GM12878 (cell line): ENCODE measurements around the gene PXMP2. TPM values are rescaled to one million over a fixed set of nuclear protein-coding genes. Genes with fewer than 3 reads are reported as not detected.
A peak's percentile ranks its signal among the peaks of the same experiment; 100 is the strongest.

Source experiments
- ATF7 ChIP-seq: fragments of 450-650 bp; IDR thresholded peaks from 2 replicates; pipeline ENCODE4 v1.6.1; 2016; ENCODE audit warnings: low read depth, mild to moderate bottlenecking
- BCLAF1 ChIP-seq: fragments of 450-650 bp; IDR thresholded peaks from 2 replicates; pipeline ENCODE4 v1.6.1; 2017; ENCODE audit warnings: antibody characterized with exemption, mild to moderate bottlenecking, moderate library complexity
- E2F4 ChIP-seq: IDR thresholded peaks from 2 replicates; pipeline ENCODE4 v1.6.1; 2012; ENCODE audit warnings: low read depth, low read length, improper control_type of control experiment
- E4F1 ChIP-seq: fragments of 450-650 bp; IDR thresholded peaks from 2 replicates; pipeline ENCODE4 v1.6.1; 2018; ENCODE audit warnings: borderline replicate concordance, mild to moderate bottlenecking; ENCODE audit not compliant: partially characterized antibody
- FOXM1 ChIP-seq: IDR thresholded peaks from 2 replicates; pipeline ENCODE4 v1.6.1; 2012; ENCODE audit warnings: low read depth, mild to moderate bottlenecking, inconsistent platforms, low read length, moderate library complexity
- HCFC1 ChIP-seq: fragments of 150-350 bp; IDR thresholded peaks from 2 replicates; pipeline ENCODE4 v1.6.1; 2014; ENCODE audit warnings: low read length
- MYB ChIP-seq: fragments of 150-350 bp; IDR thresholded peaks from 2 replicates; pipeline ENCODE4 v1.6.1; 2014; ENCODE audit warnings: mild to moderate bottlenecking, low read depth, low read length, borderline replicate concordance
- NFIC ChIP-seq: IDR thresholded peaks from 2 replicates; pipeline ENCODE4 v1.6.1; 2012; ENCODE audit warnings: low read depth, mild to moderate bottlenecking, inconsistent platforms, low read length, moderate library complexity
- PAX5 ChIP-seq: IDR thresholded peaks from 2 replicates; pipeline ENCODE4 v1.6.1; 2011; ENCODE audit warnings: low read depth, low read length, borderline replicate concordance
- RB1 ChIP-seq: fragments of 450-650 bp; formaldehyde crosslinking; IDR thresholded peaks from 2 replicates; pipeline ENCODE4 v1.6.1; 2017; ENCODE audit warnings: mild to moderate bottlenecking, borderline replicate concordance
- RELA ChIP-seq: fragments of 450-650 bp; IDR thresholded peaks from 2 replicates; pipeline ENCODE4 v1.8.0; 2014; ENCODE audit warnings: borderline replicate concordance; ENCODE audit not compliant: partially characterized antibody
- SIN3A ChIP-seq: IDR thresholded peaks from 2 replicates; pipeline ENCODE4 v1.6.1; 2012; ENCODE audit warnings: low read depth, low read length, improper control_type of control experiment
- SMAD1 ChIP-seq: fragments of 450-650 bp; IDR thresholded peaks from 2 replicates; pipeline ENCODE4 v1.6.1; 2018; ENCODE audit warnings: mild to moderate bottlenecking, low read depth; ENCODE audit not compliant: partially characterized antibody
- SP1 ChIP-seq: IDR thresholded peaks from one replicate; pipeline ENCODE4 v1.6.1; 2011; ENCODE audit warnings: low read depth, low read length
- WRNIP1 ChIP-seq: IDR thresholded peaks from 2 replicates; pipeline ENCODE4 v1.6.1; 2011; ENCODE audit warnings: low read depth, low read length, improper control_type of control experiment, borderline replicate concordance
- YBX1 ChIP-seq: fragments of 450-650 bp; IDR thresholded peaks from 2 replicates; pipeline ENCODE4 v1.6.1; 2016; ENCODE audit warnings: antibody characterized with exemption
- ZNF207 ChIP-seq: fragments of 450-650 bp; IDR thresholded peaks from 2 replicates; pipeline ENCODE4 v1.6.1; 2014; ENCODE audit warnings: antibody characterized with exemption, mild to moderate bottlenecking, borderline replicate concordance
- ZNF217 ChIP-seq: fragments of 450-650 bp; IDR thresholded peaks from 2 replicates; pipeline ENCODE4 v1.6.1; 2017; ENCODE audit warnings: antibody characterized with exemption, mild to moderate bottlenecking
- polyA plus RNA-seq, 11 experiments: library from polyadenylated mRNA; depleted of rRNA in 4 of 11; unstranded in 6 of 11; stranded (reverse) in 5 of 11; fragments of >200 nt; fragmentation: Nextera tagmentation in 4 of 11; fragmentation: Illumina TruSeq in 1 of 11; extraction: Ambion mirVana in 4 of 11; extraction: Trizol in 1 of 11; gene quantifications; 1 replicate in 1 of 11; 2 replicates in 10 of 11; pipeline versions ENCODE4 v1.2.1 to v1.2.3, GENCODE V29; 2011 to 2016; ENCODE audit warnings: inconsistent platforms in 2 of 11, missing spikeins in 2 of 11, low read depth in 1 of 11
- total RNA-seq, 4 experiments: library from RNA; depleted of rRNA in 3 of 4; stranded (reverse); fragments of >200 nt in 3 of 4; fragmentation: Illumina TruSeq in 1 of 4; extraction: Trizol in 1 of 4; gene quantifications; 2 replicates each; pipeline versions ENCODE4 v1.2.1 to v1.2.3, GENCODE V29; 2013 to 2021
- TF ChIP-seq, protein P1 (sequence below): IDR thresholded peaks from 2 replicates; pipeline ENCODE4 v1.6.1; 2011; ENCODE audit warnings: mild to moderate bottlenecking, low read depth, low read length, moderate library complexity; ENCODE audit not compliant: insufficient replicate concordance

PXMP2 gene
- total and polyA plus RNA-seq, 10 of the 15 experiments (the other 5 are each of a cell fraction or from before 2014, with no cell fraction given): 4.0 to 97.8 (median 42.0) TPM

DNA sequence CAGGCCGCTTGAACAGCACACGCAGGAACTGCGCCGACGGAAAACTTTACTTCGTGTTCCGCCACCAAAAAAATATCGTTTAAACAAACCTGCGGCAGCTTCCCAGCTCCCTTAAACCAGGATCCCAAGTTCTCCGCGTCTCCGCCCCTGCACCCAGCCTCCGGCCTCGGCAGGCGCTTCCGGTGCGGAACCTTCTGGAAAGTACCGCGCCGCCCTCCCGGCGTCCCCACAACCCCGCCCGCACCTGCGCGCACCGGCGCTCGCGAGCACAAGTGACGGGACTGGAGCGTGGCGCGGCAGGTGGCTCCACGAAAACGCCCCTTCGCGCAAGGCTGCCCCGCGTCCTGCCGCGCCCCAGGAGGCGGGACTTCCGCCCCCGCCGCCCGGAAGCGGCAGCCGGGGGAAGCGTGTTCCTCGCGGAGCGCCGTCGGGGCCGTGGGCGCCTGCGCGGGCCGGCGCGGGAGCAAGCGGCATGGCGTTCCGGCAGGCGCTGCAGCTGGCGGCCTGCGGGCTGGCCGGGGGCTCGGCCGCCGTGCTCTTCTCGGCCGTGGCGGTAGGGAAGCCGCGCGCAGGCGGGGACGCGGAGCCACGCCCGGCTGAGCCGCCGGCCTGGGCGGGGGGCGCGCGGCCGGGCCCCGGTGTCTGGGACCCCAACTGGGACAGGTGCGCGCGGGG, 23.2 kb downstream of the PXMP2 start, which contains the start of gene PGAM5 (continued):
- TF ChIP-seq E4F1 (no peak), SIN3A (peak; percentile 72; the same call in 1 of the 2 replicates), BCLAF1 (peak; percentile 54; the same call in 1 of the 2 replicates), E2F4 (peak; percentile 53), ZNF207 (peak; percentile 79), SMAD1 (no peak), MYB (no peak), RB1 (peak; percentile 46; the same call in 1 of the 2 replicates), WRNIP1 (no peak), FOXM1 (no peak), PAX5 (peak; percentile 79), YBX1 (no peak), RELA (peak; percentile 93), NFIC (no peak), ZNF217 (peak; percentile 44; the same call in 1 of the 2 replicates), SP1 (peak; percentile 58), HCFC1 (peak; percentile 68), ATF7 (no peak)
- TF ChIP-seq, protein P1, sequence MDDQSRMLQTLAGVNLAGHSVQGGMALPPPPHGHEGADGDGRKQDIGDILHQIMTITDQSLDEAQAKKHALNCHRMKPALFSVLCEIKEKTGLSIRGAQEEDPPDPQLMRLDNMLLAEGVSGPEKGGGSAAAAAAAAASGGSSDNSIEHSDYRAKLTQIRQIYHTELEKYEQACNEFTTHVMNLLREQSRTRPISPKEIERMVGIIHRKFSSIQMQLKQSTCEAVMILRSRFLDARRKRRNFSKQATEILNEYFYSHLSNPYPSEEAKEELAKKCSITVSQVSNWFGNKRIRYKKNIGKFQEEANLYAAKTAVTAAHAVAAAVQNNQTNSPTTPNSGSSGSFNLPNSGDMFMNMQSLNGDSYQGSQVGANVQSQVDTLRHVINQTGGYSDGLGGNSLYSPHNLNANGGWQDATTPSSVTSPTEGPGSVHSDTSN: no peak
